DOHH2 (cell line): ENCODE measurements around the gene NOL3.

Experiments used
- EZH2phosphoT487 ChIP-seq: fragments of 200-600 bp; sonication (generic); IDR thresholded peaks from 2 replicates; pipeline ENCODE4 v1.6.1; 2017; ENCODE audit warnings: borderline replicate concordance, mild to moderate bottlenecking, antibody characterized with exemption, low read length, moderate library complexity, mixed read lengths
- TF ChIP-seq, protein P1 (sequence below): fragments of 200-600 bp; sonication (generic); IDR thresholded peaks from one replicate; pipeline ENCODE4 v1.5.1; 2014; ENCODE audit warnings: antibody characterized with exemption, mild to moderate bottlenecking, low read depth, low read length; ENCODE audit not compliant: poor library complexity, severe bottlenecking

DNA sequence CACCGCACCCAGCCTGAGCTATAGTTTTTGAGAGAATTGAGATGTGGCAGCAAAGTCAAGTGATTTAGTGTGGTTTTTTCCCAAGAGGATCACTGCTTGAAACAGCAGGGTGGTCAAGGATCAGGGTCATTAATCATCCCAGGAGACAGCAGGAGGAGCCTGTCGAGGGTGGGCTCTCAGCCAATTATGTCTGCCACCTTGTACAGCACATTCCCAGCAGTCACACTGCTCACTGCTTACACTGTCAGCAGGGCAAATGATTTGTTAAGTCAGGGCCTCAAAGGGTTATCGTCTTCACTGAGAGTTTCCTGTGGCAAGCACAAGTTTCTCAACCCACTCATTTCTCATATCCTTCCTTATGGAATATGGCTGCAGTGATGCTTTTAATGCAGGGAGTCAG is 32.7 kb upstream of the NOL3 start:
- TF ChIP-seq EZH2phosphoT487: no peak
- TF ChIP-seq, protein P1, sequence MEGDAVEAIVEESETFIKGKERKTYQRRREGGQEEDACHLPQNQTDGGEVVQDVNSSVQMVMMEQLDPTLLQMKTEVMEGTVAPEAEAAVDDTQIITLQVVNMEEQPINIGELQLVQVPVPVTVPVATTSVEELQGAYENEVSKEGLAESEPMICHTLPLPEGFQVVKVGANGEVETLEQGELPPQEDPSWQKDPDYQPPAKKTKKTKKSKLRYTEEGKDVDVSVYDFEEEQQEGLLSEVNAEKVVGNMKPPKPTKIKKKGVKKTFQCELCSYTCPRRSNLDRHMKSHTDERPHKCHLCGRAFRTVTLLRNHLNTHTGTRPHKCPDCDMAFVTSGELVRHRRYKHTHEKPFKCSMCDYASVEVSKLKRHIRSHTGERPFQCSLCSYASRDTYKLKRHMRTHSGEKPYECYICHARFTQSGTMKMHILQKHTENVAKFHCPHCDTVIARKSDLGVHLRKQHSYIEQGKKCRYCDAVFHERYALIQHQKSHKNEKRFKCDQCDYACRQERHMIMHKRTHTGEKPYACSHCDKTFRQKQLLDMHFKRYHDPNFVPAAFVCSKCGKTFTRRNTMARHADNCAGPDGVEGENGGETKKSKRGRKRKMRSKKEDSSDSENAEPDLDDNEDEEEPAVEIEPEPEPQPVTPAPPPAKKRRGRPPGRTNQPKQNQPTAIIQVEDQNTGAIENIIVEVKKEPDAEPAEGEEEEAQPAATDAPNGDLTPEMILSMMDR: no peak
